Stimulated activated CD4-positive, alpha-beta T cell treated with anti-CD3 and anti-CD28 coated beads, Interleukin-1b, Interleukin-23, amount 100 ng/mL, for 48 hours (primary cell): ENCODE data around the gene MEF2C.
"Not testable (repeated sequence)": the region's sequence is repeated elsewhere in the genome, so short reads cannot be mapped to it uniquely, and the experiment has no call there.

Source experiments
- DNase-seq: peaks from one replicate; pipeline ENCODE4 v3.0.0-alpha.2; 2020

Gene MEF2C

GRCh38 chr5:88883059-88883835, at the start of gene MEF2C:
MEF2C (minus strand) TSS chr5:88883184; CDS start chr5:88823788, 59,396 bp downstream.
- no peak for DNase-seq

- no peak for DNase-seq
Measured at GRCh38 chr5:88932541-88932940, 49.6 kb upstream of the MEF2C start.

GRCh38 chr5:88930335-88930734, 47.4 kb upstream of the MEF2C start:
- no peak for DNase-seq

- no peak for DNase-seq
Measured at GRCh38 chr5:88929385-88929784, 46.4 kb upstream of the MEF2C start.

GRCh38 chr5:88926774-88927173, 43.8 kb upstream of the MEF2C start:
- no peak for DNase-seq

GRCh38 chr5:88925692-88926490, 42.9 kb upstream of the MEF2C start:
- no peak for DNase-seq

GRCh38 chr5:88924330-88924657, 41.3 kb upstream of the MEF2C start:
- no peak for DNase-seq

GRCh38 chr5:88923623-88924329, 40.8 kb upstream of the MEF2C start:
- DNase-seq = no peak

GRCh38 chr5:88912743-88913142, 29.8 kb upstream of the MEF2C start:
- DNase-seq = not testable (repeated sequence)

- not testable (repeated sequence) for DNase-seq
Measured at GRCh38 chr5:88911059-88911572, 28.1 kb upstream of the MEF2C start.

- not testable (repeated sequence) for DNase-seq
Measured at GRCh38 chr5:88904478-88904877, 21.5 kb upstream of the MEF2C start.

- DNase-seq = not testable (repeated sequence)
Measured at GRCh38 chr5:88903966-88904365, 21.0 kb upstream of the MEF2C start.

GRCh38 chr5:88901077-88901476, 18.1 kb upstream of the MEF2C start:
- not testable (repeated sequence) for DNase-seq

- no peak for DNase-seq
Measured at GRCh38 chr5:88899096-88899737, 16.2 kb upstream of the MEF2C start.

- no peak for DNase-seq
Measured at GRCh38 chr5:88897748-88898147, 14.8 kb upstream of the MEF2C start.

- DNase-seq = no peak
Measured at GRCh38 chr5:88895681-88896501, 12.9 kb upstream of the MEF2C start.

- DNase-seq = no peak
Measured at GRCh38 chr5:88892669-88893068, 9.7 kb upstream of the MEF2C start.

GRCh38 chr5:88890070-88890781, 7.2 kb upstream of the MEF2C start:
- no peak for DNase-seq

- no peak for DNase-seq
Measured at GRCh38 chr5:88889189-88890069, 6.4 kb upstream of the MEF2C start.

- no peak for DNase-seq
Measured at GRCh38 chr5:88888848-88889188, 5.8 kb upstream of the MEF2C start.
